GM13976 (cell line): ENCODE measurements around the gene GPR39.

Experiments used
- DNase-seq: peaks from one replicate; pipeline ENCODE4 v3.0.0; 2012; ENCODE audit warnings: low spot score
- CTCF ChIP-seq: IDR thresholded peaks from 2 replicates; pipeline ENCODE4 v1.5.1; 2012; ENCODE audit warnings: borderline replicate concordance, mild to moderate bottlenecking; ENCODE audit not compliant: insufficient read depth; ENCODE audit errors: extremely low read depth, missing control alignments, control extremely low read depth
- in situ Hi-C: fragments of 300-500 bp; cut with MboI; formaldehyde crosslinking; loops from one replicate; pipeline ENCODE4 v1.12.0; 2022; ENCODE audit warnings: low sequenced_read_pairs, mixed read lengths, inconsistent platforms; ENCODE audit not compliant: unreplicated experiment

The GPR39 gene

DNA sequence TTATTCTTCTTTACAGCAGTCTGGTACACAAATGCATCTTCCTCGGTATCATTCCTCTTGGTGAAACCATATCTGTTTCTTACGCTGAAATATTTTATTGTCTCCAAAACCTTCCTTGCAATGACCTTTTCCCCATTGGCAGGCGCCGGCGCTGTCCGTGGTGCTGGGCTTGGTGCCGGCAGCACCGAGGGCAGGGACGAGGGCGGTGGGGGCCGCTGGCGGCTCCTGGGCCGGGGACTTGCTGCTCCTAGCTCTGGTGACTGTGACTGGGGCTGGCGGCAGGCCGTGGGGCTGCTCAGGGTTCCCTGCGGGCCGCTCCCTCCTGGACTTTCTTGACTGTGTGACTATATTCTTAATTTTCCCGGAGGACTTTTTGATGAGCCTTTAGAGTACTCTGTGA is 72.5 kb downstream of the GPR39 start:
- DNase-seq = no peak
- in situ Hi-C loops = no loop called here
- TF ChIP-seq CTCF = no peak

DNA sequence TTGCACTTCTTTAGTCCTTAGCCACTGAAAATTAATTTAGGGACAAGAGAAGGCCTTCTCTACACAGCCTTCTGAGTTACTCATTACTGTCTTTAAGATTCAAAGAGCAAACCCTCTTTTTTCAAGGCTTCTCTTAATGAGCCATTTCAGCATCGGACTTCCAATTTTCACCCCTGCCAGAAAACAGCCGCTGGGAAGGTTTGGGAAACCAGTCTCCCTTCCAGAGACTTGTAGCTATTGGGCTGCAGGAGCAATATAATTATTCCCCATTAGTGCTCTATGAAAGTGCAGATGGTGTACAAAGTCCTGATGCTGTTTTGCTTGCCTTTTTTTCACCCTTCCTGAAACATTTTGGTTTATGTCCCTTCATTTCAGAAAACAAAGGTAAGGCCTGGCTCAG is 79.3 kb downstream of the GPR39 start:
- no peak for DNase-seq
- TF ChIP-seq CTCF = no peak
- in situ Hi-C loops = no loop called here

GRCh38 chr2:132496555-132496954 is 80.0 kb downstream of the GPR39 start:
- no peak for DNase-seq
- in situ Hi-C loops = no loop called here
- TF ChIP-seq CTCF = no peak

DNA sequence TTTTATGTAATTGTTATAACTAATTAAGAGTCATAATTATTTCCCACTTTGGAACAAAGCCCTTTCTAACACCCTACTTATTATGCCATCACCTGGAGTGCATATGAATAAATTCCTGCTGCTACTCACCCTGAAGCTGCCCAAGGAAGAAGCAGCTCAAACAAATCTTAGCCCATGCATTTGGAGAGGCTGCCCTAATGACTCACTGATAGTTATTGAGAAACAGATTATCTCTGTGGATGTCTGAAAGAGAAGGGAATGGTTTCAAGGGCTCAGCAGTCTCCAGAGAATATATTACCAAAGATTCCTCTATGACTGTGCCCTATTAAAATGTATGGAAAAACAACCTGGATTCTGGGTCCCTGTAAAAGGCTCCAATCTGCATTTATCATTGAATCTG is 81.0 kb downstream of the GPR39 start:
- in situ Hi-C loops = no loop called here
- no peak for DNase-seq

GRCh38 chr2:132503701-132504100 is 87.1 kb downstream of the GPR39 start:
- DNase-seq = no peak
- no peak for TF ChIP-seq CTCF
- in situ Hi-C loops = no loop called here

More for the DNA sequence above, 81.0 kb downstream of the GPR39 start:
- TF ChIP-seq CTCF = no peak

- TF ChIP-seq CTCF = no peak
- in situ Hi-C loops = no loop called here
- no peak for DNase-seq
Observed at GRCh38 chr2:132515010-132515409, 98.4 kb downstream of the GPR39 start.

GRCh38 chr2:132517386-132517785 is 100.8 kb downstream of the GPR39 start:
- DNase-seq = no peak
- in situ Hi-C loops = no loop called here
- TF ChIP-seq CTCF = no peak
